ENCODE data around the gene RYK.

Gene RYK

GRCh38 chr3:134145183-134145582 is 105.5 kb downstream of the RYK start:
- no peak for DNase-seq

- DNase-seq = no peak
Observed at GRCh38 chr3:134144694-134145093, 106.0 kb downstream of the RYK start.

DNA sequence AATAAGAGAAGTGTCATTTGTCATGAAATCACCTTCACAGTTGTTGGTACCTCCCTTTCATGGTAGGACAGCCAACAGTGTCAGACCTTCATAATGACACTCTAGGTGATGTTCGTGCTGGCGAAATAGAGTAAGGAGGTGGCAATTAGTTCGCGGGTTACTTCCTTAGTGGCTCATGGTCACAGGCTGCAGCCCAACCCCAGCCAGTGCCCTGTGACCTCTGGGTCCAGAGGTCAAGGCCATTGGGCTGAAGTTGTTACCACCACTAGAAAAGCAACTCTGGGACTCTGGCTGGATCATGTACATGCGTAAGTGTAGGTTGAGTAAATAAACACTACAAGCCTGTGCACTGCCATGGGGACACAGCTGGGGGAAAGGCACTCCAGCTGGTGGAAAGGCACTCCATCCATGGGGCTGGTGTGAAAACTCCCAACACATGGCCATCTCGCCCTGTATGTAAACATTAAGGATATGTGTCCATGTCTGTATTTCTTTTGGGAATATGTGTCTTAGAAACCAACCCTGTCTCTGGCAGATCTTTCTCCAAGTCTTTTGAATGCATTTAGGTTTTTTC is 106.7 kb downstream of the RYK start:
- no peak for DNase-seq

DNA sequence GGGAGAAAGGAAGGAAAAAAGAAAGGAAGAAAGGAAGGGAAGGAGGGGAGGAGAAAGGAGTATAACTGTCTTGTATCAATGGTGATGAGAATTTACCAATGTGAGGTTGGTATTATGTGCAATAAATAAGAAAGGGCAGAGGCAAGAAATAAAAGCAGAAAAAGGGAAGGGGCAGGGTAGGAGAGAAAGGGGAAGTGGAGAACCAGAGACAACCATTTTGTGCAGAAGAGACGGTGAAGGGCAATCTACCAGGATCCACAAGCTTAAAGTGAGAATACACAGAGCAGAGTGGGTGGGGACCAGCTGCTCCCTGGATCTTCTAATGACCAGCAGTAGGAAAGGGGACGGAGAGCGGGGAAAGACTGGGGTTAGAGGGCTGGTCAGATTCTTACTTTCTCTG is 114.1 kb downstream of the RYK start:
- DNase-seq = no peak

DNA sequence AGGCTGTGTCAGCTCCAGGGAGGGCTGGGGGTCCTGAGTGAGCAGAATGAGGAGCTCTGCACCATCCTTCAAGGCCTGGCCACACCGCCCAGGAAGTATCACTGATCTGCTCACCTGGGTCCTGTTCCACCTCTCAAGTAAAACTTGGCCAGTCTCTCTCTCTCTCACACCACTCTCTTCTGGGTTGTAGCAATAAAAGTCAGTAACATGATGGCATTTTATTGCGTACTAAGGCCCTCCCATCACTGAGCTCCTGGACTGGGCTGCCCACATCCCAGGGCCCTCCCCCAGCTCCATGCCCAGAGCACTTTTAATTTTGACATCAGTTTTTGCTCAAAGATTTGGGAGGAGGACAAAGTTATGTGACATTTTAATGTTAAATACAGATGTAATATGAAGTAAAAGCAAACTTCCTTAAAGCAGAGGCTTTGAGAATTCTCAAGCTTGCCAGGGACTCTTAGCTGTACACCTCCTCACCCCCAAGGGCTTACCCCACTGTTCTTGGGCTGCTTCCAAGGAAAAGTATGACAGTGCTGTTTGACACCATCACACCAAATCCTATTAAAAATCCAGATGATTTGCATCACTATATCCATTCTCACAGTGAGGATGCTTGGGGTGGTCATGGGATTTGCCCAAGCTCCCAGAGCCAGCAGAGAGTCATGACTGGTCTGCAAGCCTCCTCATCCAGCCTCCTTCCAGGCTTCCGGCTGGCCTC is 115.8 kb downstream of the RYK start:
- no peak for DNase-seq

DNA sequence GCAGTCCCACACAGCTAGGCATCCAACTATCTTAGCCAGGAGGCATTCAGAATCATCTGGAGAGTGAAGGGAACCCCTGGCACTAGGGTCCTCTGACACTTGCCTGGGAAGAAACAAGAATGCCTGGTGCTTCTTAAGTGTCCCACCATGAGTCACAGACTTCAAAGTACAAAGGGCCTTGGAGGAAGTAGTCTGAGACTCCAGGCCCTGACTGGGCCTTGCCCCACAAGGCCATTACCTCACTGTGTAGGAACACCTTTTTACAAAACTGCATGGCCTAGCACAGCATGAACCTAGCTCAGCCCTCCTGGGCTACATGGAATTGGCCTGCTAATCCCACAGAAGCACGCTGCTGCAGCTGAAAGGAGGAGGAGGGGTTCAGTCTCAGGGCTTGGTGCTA is 116.4 kb downstream of the RYK start:
- no peak for DNase-seq

DNA sequence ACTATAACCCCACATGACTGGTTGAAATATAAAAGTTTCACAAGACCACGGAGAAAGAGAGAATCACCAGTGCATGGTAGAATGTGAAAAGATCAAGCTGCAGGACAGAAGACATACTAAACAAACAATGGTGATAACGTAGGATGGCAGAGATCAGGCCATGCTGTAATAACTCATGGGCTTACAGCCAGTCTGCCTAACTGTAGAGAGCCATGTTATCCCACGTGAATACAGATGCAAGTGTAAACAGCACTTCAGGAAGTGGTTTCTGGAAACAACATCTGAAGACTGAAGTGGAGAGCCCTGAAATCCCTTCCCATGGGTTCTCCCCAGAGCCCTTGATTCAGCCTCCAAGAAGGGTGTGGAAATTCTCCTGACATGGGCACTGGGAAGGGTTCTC is 117.7 kb downstream of the RYK start:
- DNase-seq = no peak

DNA sequence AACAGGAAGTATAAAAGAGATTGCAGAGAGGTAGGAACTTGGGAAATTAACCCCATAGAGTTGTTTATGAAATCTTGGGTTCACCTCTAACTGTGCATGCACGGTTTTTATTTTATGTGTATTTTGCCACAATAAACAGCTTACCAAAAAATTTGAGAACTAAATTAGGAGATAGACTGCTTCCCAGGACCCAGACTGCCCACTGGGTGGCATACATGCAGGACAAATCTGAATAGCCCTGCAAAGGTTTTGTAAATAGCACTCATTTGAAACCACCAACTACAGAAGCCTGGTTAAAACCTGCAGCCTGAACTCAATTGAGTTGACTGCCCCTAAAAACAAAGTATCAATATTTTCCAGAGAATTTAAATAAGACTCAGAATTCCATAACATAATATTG is 124.5 kb downstream of the RYK start:
- DNase-seq = no peak

DNA sequence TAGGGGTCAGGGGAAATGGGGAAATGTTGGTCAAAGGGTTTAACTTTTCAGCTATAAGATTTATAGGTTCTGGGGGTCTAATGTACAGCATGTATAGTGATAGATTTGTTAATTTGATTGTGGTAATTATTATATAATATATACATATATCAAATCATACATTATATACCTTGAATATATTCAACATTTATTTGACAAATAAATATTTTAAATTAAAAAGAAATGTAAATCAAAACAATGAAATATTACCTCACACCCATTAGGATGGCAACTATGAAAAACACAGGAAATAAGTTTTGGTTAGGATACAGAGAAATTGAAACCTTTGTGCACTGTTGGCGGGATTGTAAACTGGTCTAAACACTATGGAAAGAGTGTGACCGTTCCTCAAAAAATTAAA is 135.9 kb downstream of the RYK start:
- DNase-seq = no peak

GRCh38 chr3:134111616-134112015 is 139.0 kb downstream of the RYK start:
- DNase-seq = no peak

GRCh38 chr3:134110963-134111362 is 139.7 kb downstream of the RYK start:
- no peak for DNase-seq
